K562 (cell line): ENCODE measurements around the gene CELA3B. TPM values are rescaled to one million over a fixed set of nuclear protein-coding genes. Genes with fewer than 3 reads are reported as not detected.
"Not testable (repeated sequence)": the region's sequence is repeated elsewhere in the genome, so short reads cannot be mapped to it uniquely, and the experiment has no call there.

Source experiments
- ATAC-seq: fragments of 200-7000 bp; cut with Tn5 transposase; 3 replicates; pipeline ENCODE4 v1.9.1; 2020; ENCODE audit warnings: moderate library complexity
- Bru-seq: library from RNA; stranded (reverse); fragments of 400-500 nt; gene quantifications from one replicate; lab custom pipeline; 2021; lab: Mats Ljungman, UMichigan
- BruChase-seq, 2 experiments: library from RNA; stranded (reverse); fragments of 400-500 nt; gene quantifications; one replicate each; lab custom pipeline; 2021; lab: Mats Ljungman, UMichigan
- BruUV-seq: library from RNA; stranded (reverse); fragments of 400-500 nt; replicated peaks from 2 replicates; lab custom pipeline; 2021; lab: Mats Ljungman, UMichigan
- CTCF ChIA-PET: fragments of 300-600 bp; formaldehyde crosslinking; extraction: SDS; loops from one replicate; lab custom pipeline; 2021; ENCODE audit warnings: low intra/inter-chr PET ratio; lab: Yijun Ruan, JAX
- POLR2A ChIA-PET: fragments of 300-600, 350-650 bp; sonication (Branson Sonifier 250); formaldehyde crosslinking; extraction: SDS; loops from one replicate; lab custom pipeline; 2021; ENCODE audit warnings: antibody characterized with exemption, inconsistent platforms; lab: Yijun Ruan, JAX
- DNase-seq, 4 experiments: peaks; one replicate each; pipeline versions ENCODE4 v3.0.0 to v3.0.0-alpha.2; 2011 to 2018; ENCODE audit warnings: low spot score in 3 of 4, mixed read lengths in 3 of 4; ENCODE audit errors: extremely low read depth in 1 of 4
- FAIRE-seq: peaks from 2 replicates; lab custom pipeline; 2011; peaks lifted over from hg19 to GRCh38; lab: Jason Lieb, UNC
- H2AFZ ChIP-seq: 2 replicates; pipeline ENCODE4 v1.6.0; 2011; ENCODE audit warnings: low read depth, low read length, control low read depth, inconsistent platforms
- H3K27ac ChIP-seq: fragments of 200-600 bp; 3 replicates; pipeline ENCODE4 v1.8.0; 2011; ENCODE audit warnings: low read depth, mild to moderate bottlenecking, control low read depth, inconsistent platforms, low read length, moderate library complexity, mixed read lengths; ENCODE audit errors: extremely low read depth
- H3K27me3 ChIP-seq, 2 experiments: fragments of 300-600 bp in 1 of 2; 2 replicates in 1 of 2; 3 replicates in 1 of 2; pipeline versions ENCODE4 v1.6.0 to v1.8.0; 2011; ENCODE audit warnings: inconsistent platforms in 2 of 2, low read length in 2 of 2, mild to moderate bottlenecking in 1 of 2, mixed read lengths in 1 of 2, moderate library complexity in 1 of 2; ENCODE audit not compliant: control insufficient read depth in 2 of 2, insufficient read depth in 2 of 2
- H3K36me3 ChIP-seq: fragments of 300-600 bp; 3 replicates; pipeline ENCODE4 v1.8.0; 2011; ENCODE audit warnings: mild to moderate bottlenecking, low read length, inconsistent platforms; ENCODE audit not compliant: control insufficient read depth, insufficient read depth
- H3K4me1 ChIP-seq, 2 experiments: fragments of 200-600 bp in 1 of 2; replicated peaks in 1 of 2; 2 replicates in 1 of 2; 3 replicates in 1 of 2; pipeline versions ENCODE4 v1.5.1 to v1.8.0; 2011; ENCODE audit warnings: inconsistent platforms in 2 of 2, low read length in 2 of 2, mild to moderate bottlenecking in 1 of 2, mixed read lengths in 1 of 2, moderate library complexity in 1 of 2; ENCODE audit not compliant: control insufficient read depth in 2 of 2, insufficient read depth in 2 of 2
- H3K4me2 ChIP-seq: 2 replicates; pipeline ENCODE4 v1.6.1; 2011; ENCODE audit warnings: low read length, control low read depth, inconsistent platforms, mixed read lengths; ENCODE audit not compliant: insufficient read depth
- H3K4me3 ChIP-seq: fragments of 200-600 bp; sonication (generic), shearing (Covaris generic); 2 replicates; pipeline ENCODE4 v1.5.1; 2016; ENCODE audit warnings: control low read depth, inconsistent platforms
- H3K79me2 ChIP-seq: fragments of 200-600 bp; 3 replicates; pipeline ENCODE4 v1.8.0; 2011; ENCODE audit warnings: low read length, inconsistent platforms; ENCODE audit not compliant: control insufficient read depth, insufficient read depth
- H3K9ac ChIP-seq, 2 experiments: 2 replicates each; pipeline versions ENCODE4 v1.6.0 to v1.6.1; 2011; ENCODE audit warnings: low read depth in 2 of 2, low read length in 2 of 2, control low read depth in 1 of 2, inconsistent platforms in 1 of 2, mild to moderate bottlenecking in 1 of 2, mixed read lengths in 1 of 2; ENCODE audit not compliant: insufficient read depth in 1 of 2
- H3K9me1 ChIP-seq: one replicate; pipeline ENCODE4 v1.6.0; 2011; ENCODE audit warnings: inconsistent platforms, mild to moderate bottlenecking, low read length, moderate library complexity; ENCODE audit not compliant: control insufficient read depth, insufficient read depth
- H3K9me3 ChIP-seq: replicated peaks from 2 replicates; pipeline ENCODE4 v1.5.1; 2011; ENCODE audit warnings: low read depth, low read length, inconsistent platforms; ENCODE audit not compliant: control insufficient read depth, insufficient read depth
- H4K20me1 ChIP-seq: replicated peaks from 2 replicates; pipeline ENCODE4 v1.6.1; 2011; ENCODE audit warnings: low read length, inconsistent platforms, mixed read lengths; ENCODE audit not compliant: control insufficient read depth, insufficient read depth
- WGBS: fragments of 100-300 bp; shearing (Covaris generic); methylation state at CpG from one replicate; pipeline ENCODE4 v1.1.6; 2016; ENCODE audit warnings: low coverage, mixed read lengths; ENCODE audit not compliant: insufficient coverage; ENCODE audit errors: missing lambda C conversion rate; 5-methylcytosine and 5-hydroxymethylcytosine counted together
- in situ Hi-C: fragments of 300-500 bp; cut with MboI; formaldehyde crosslinking; loops from 4 replicates; pipeline ENCODE4 v1.15.0; 2018; ENCODE audit warnings: inconsistent platforms, mixed read lengths
- intact Hi-C: fragments of 100-400 bp; cut with micrococcal nuclease; formaldehyde crosslinking; loops from 2 replicates; pipeline ENCODE4 v1.14.2; 2022
- long read RNA-seq, 3 experiments: library from polyadenylated mRNA in 2 of 3; library from RNA in 1 of 3; unstranded in 2 of 3; stranded (forward) in 1 of 3; transcript quantifications; one replicate each; pipeline ENCODE4 v2.0.0, GENCODE V29; 2019 to 2022
- polyA minus RNA-seq, 3 experiments: library from RNA; depleted of rRNA, polyadenylated mRNA; stranded (reverse); fragments of >200 nt; gene quantifications; 2 replicates each; pipeline ENCODE4 v1.2.3, GENCODE V29; 2011
- polyA plus RNA-seq, 8 experiments: library from polyadenylated mRNA; depleted of rRNA in 4 of 8; stranded (reverse) in 5 of 8; unstranded in 3 of 8; fragments of >200 nt; fragmentation: Nextera tagmentation in 2 of 8; fragmentation: Illumina TruSeq in 1 of 8; extraction: Ambion mirVana in 2 of 8; extraction: Trizol in 1 of 8; gene quantifications; 2 replicates each; pipeline versions ENCODE4 v1.2.1 to v1.2.3, GENCODE V29; 2011 to 2014; ENCODE audit warnings: inconsistent platforms in 1 of 8, missing spikeins in 1 of 8
- total RNA-seq, 7 experiments: library from RNA; depleted of rRNA in 6 of 7; stranded (reverse); fragments of >200 nt in 6 of 7; fragmentation: Illumina TruSeq in 2 of 7; extraction: Trizol in 2 of 7; gene quantifications; 2 replicates each; pipeline versions ENCODE4 v1.2.1 to v1.2.3, GENCODE V29; 2011 to 2021; ENCODE audit warnings: low replicate concordance in 1 of 7

CELA3B gene, protein sequence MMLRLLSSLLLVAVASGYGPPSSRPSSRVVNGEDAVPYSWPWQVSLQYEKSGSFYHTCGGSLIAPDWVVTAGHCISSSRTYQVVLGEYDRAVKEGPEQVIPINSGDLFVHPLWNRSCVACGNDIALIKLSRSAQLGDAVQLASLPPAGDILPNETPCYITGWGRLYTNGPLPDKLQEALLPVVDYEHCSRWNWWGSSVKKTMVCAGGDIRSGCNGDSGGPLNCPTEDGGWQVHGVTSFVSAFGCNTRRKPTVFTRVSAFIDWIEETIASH
- not detected in 2 replicates for total RNA-seq (2011; cell fraction: chromatin; rRNA removed; ENCODE audit: low replicate concordance)
- not detected in 2 replicates for total RNA-seq (2011; cell fraction: nucleolus; rRNA removed)
- total RNA-seq (2011; cell fraction: nucleoplasm; rRNA removed): not detected in 2 replicates
- not detected in 2 replicates for total RNA-seq (2014; rRNA removed)
- total RNA-seq (2014; rRNA removed; fragmentation: Illumina TruSeq; extraction: Trizol): not detected in 2 replicates
- total RNA-seq (2015; rRNA removed; fragmentation: Illumina TruSeq; extraction: Trizol): not detected in 2 replicates
- total RNA-seq (2021): 3.1 and 3.8 TPM in 2 replicates
- polyA plus RNA-seq (2011; rRNA removed): not detected in 2 replicates
- polyA plus RNA-seq (2011; cell fraction: cytosol; rRNA removed): not detected in 2 replicates
- polyA plus RNA-seq (2011; cell fraction: nucleus; rRNA removed): not detected in 2 replicates
- polyA plus RNA-seq (2012): not detected in 2 replicates
- polyA plus RNA-seq (2014; fragmentation: Illumina TruSeq; extraction: Trizol): not detected in 2 replicates
- not detected for polyA plus RNA-seq (2014; fragmentation: Nextera tagmentation; extraction: Ambion mirVana)
- polyA plus RNA-seq (2014; rRNA removed): not detected in 2 replicates
- not detected in 2 replicates for polyA minus RNA-seq (2011; rRNA and poly(A)+ RNA removed)
- polyA minus RNA-seq (2011; cell fraction: cytosol; rRNA and poly(A)+ RNA removed): not detected in 2 replicates
- not detected in 2 replicates for polyA minus RNA-seq (2011; cell fraction: nucleus; rRNA and poly(A)+ RNA removed)
- Bru-seq, nascent RNA: not detected
- BruChase-seq, experiment 1, labeled RNA remaining after a 2-hour chase: not detected
- not detected for BruChase-seq, experiment 2, labeled RNA remaining after a 6-hour chase
- long read RNA-seq, experiment 1: 0 reads
- long read RNA-seq, experiment 2: 0 reads
- long read RNA-seq, experiment 3: 0 reads

DNA sequence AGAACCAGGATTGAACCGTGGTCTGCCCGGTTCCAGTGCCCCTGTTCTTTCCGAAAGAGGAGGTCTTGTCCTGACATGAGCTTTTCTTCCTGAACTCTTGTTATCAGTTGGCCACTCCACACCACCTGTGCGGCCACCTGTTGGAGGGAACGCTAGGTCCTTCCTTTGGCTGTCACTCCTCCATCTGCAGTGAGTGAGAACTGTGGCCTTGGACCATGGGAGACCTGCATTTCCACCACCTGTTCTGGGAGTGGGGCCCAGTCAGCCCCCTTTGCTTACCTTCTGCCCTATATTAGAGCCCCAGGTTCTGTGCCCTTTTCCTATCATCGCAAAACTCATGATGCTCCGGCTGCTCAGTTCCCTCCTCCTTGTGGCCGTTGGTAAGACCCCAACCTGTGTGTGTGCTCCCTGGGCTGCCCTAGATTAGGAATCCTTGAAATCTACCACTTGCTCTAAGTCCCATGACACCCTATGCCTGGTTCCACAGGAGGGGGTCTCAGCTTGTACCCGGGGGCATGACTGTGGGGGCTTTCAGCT lies at the start of gene CELA3B:
Gene CELA3B, plus strand, starts transcription at position 320 of the 537 bp plus-strand sequence. Its CDS starts 18 bp downstream, at position 338.
- H3K27me3 ChIP-seq: peaks cover 6 to 31% of the 10 kb centered on the region in 2 experiments; a peak in 4 of 5 replicates
- H3K4me3 ChIP-seq, H4K20me1 ChIP-seq, H3K9me1 ChIP-seq, BruUV-seq, CTCF ChIA-PET, POLR2A ChIA-PET, H3K27ac ChIP-seq, in situ Hi-C loops, H3K4me1 ChIP-seq, intact Hi-C loops, H3K9me3 ChIP-seq, ATAC-seq, DNase-seq, FAIRE-seq, H3K9ac ChIP-seq, H3K4me2 ChIP-seq, H3K79me2 ChIP-seq, H3K36me3 ChIP-seq, H2AFZ ChIP-seq: not testable (repeated sequence)
- WGBS: 18% methylated on average over 9 of the region's 9 CpGs
